Keratinocyte (primary cell): Measurements from ENCODE around the gene KLHDC8B. TPM values are rescaled to one million over a fixed set of nuclear protein-coding genes. Genes with fewer than 3 reads are reported as not detected.

Experiments
- DNase-seq: peaks from one replicate; pipeline ENCODE4 v3.0.0-alpha.2; 2011; ENCODE audit warnings: low read depth, missing footprints, low spot score
- FAIRE-seq: peaks from 2 replicates; lab custom pipeline; 2011; peaks lifted over from hg19 to GRCh38; lab: Jason Lieb, UNC
- H2AFZ ChIP-seq: 2 replicates; pipeline ENCODE4 v1.6.0; 2012; ENCODE audit warnings: low read length, control low read depth, inconsistent platforms; ENCODE audit not compliant: control insufficient read depth
- H3K27ac ChIP-seq: 2 replicates; pipeline ENCODE4 v1.5.1; 2011; ENCODE audit warnings: low read length; ENCODE audit not compliant: control insufficient read depth, insufficient read depth
- H3K27me3 ChIP-seq: 3 replicates; pipeline ENCODE4 v1.6.0; 2011; ENCODE audit warnings: low read length; ENCODE audit not compliant: control insufficient read depth, insufficient read depth; ENCODE audit errors: extremely low read depth
- H3K36me3 ChIP-seq, 2 experiments: 2 replicates in 1 of 2; 3 replicates in 1 of 2; pipeline ENCODE4 v1.5.1; 2011; ENCODE audit warnings: low read length in 2 of 2, mild to moderate bottlenecking in 1 of 2; ENCODE audit not compliant: control insufficient read depth in 2 of 2, insufficient read depth in 2 of 2; ENCODE audit errors: extremely low read depth in 1 of 2
- H3K4me1 ChIP-seq: 3 replicates; pipeline ENCODE4 v1.5.1; 2011; ENCODE audit warnings: low read length; ENCODE audit not compliant: control insufficient read depth, insufficient read depth; ENCODE audit errors: extremely low read depth
- H3K4me2 ChIP-seq: 3 replicates; pipeline ENCODE4 v1.6.0; 2011; ENCODE audit warnings: low read depth, low read length; ENCODE audit not compliant: control insufficient read depth, insufficient read depth; ENCODE audit errors: extremely low read depth
- H3K4me3 ChIP-seq, 3 experiments: fragments of 200-600 bp in 1 of 3; sonication (generic) in 1 of 3; 2 replicates in 2 of 3; 3 replicates in 1 of 3; pipeline ENCODE4 v1.5.1; 2011 to 2016; ENCODE audit warnings: low read length in 3 of 3, mild to moderate bottlenecking in 3 of 3, control low read depth in 2 of 3, inconsistent platforms in 1 of 3, low read depth in 1 of 3, mixed read lengths in 1 of 3, mixed run types in 1 of 3, moderate library complexity in 1 of 3; ENCODE audit not compliant: control insufficient read depth in 2 of 3, insufficient read depth in 2 of 3; ENCODE audit errors: extremely low read depth in 1 of 3
- H3K79me2 ChIP-seq: 2 replicates; pipeline ENCODE4 v1.6.0; 2012; ENCODE audit warnings: low read length; ENCODE audit not compliant: control insufficient read depth, insufficient read depth
- H3K9ac ChIP-seq: 3 replicates; pipeline ENCODE4 v1.6.0; 2011; ENCODE audit warnings: low read length; ENCODE audit not compliant: control insufficient read depth, insufficient read depth; ENCODE audit errors: extremely low read depth
- H3K9me1 ChIP-seq: 3 replicates; pipeline ENCODE4 v1.6.0; 2011; ENCODE audit warnings: low read length; ENCODE audit not compliant: control insufficient read depth, insufficient read depth; ENCODE audit errors: extremely low read depth
- H3K9me3 ChIP-seq: 2 replicates; pipeline ENCODE4 v1.5.1; 2012; ENCODE audit warnings: low read depth, low read length; ENCODE audit not compliant: control insufficient read depth
- H4K20me1 ChIP-seq: 3 replicates; pipeline ENCODE4 v1.6.0; 2011; ENCODE audit warnings: low read length; ENCODE audit not compliant: control insufficient read depth, insufficient read depth; ENCODE audit errors: extremely low read depth
- CTCF ChIP-seq, 3 experiments: IDR thresholded peaks in 1 of 3; conservative IDR thresholded peaks in 1 of 3; optimal IDR thresholded peaks in 1 of 3; 2 replicates in 2 of 3; 3 replicates in 1 of 3; pipeline versions ENCODE3 to v1.5.1; 2011; ENCODE audit warnings: low read length in 3 of 3, mild to moderate bottlenecking in 3 of 3, moderate library complexity in 2 of 3, control low read depth in 1 of 3, inconsistent platforms in 1 of 3; ENCODE audit not compliant: insufficient read depth in 2 of 3; ENCODE audit errors: extremely low read depth in 1 of 3
- EZH2 ChIP-seq: IDR thresholded peaks from one replicate; pipeline ENCODE4 v1.6.1; 2012; ENCODE audit warnings: inconsistent platforms, mild to moderate bottlenecking, low read length, moderate library complexity
- dilution Hi-C: fragments of 300-500 bp; cut with MboI; formaldehyde crosslinking; loops from one replicate; pipeline ENCODE4 v1.7.0; 2020; ENCODE audit warnings: low sequenced_read_pairs; ENCODE audit not compliant: extremely low pct_ligation_motif_present
- polyA plus RNA-seq, 5 experiments: library from polyadenylated mRNA; depleted of rRNA in 3 of 5; stranded (reverse) in 3 of 5; stranded (forward) in 1 of 5; unstranded in 1 of 5; fragments of >200 nt; gene quantifications; 1 replicate in 1 of 5; 2 replicates in 3 of 5; 3 replicates in 1 of 5; pipeline versions ENCODE4 v1.2.1 to v1.2.3, GENCODE V29; 2011 to 2012; ENCODE audit warnings: missing spikeins in 2 of 5, low read depth in 1 of 5, low replicate concordance in 1 of 5

KLHDC8B gene
- polyA plus RNA-seq, 1 donor (not counting 4 experiments of a cell fraction or from before 2014, with no cell fraction given), result 19.5 TPM

GRCh38 chr3:49174397-49174985 is 3.1 kb downstream of the KLHDC8B start:
- Histone ChIP-seq H3K4me2 (no peak overlapping the region), H3K4me1 (peaks cover 11% of the 10 kb centered on the region), H3K79me2 (no peaks in the 10 kb centered on the region), H3K9me1 (no peaks in the 10 kb centered on the region), H2AFZ (no peak overlapping the region), H3K4me3 (no peak overlapping the region), H3K27ac (no peak overlapping the region), H3K9me3 (no peaks in the 10 kb centered on the region), H3K9ac (no peak overlapping the region), H4K20me1 (no peaks in the 10 kb centered on the region), H3K36me3 (peaks cover 0 to 6% of the 10 kb centered on the region in 2 experiments), H3K27me3 (no peaks in the 10 kb centered on the region)
- no peak for DNase-seq
- dilution Hi-C loops, result no loop called here
- no peak for TF ChIP-seq CTCF (optimal IDR thresholded peaks at IDR 0.05 in 1 of 3, IDR thresholded peaks at IDR 0.05 in 1 of 3, conservative IDR thresholded peaks at IDR 0.05 in 1 of 3; ENCODE audit: extremely low read depth in 1 of 3, insufficient read depth in 2 of 3, low read length in 3 of 3)
- no peak for TF ChIP-seq EZH2
- FAIRE-seq, result no peak

- H3K36me3 ChIP-seq, result peaks cover 0 to 6% of the 10 kb centered on the region in 2 experiments
- TF ChIP-seq CTCF (optimal IDR thresholded peaks at IDR 0.05 in 1 of 3, IDR thresholded peaks at IDR 0.05 in 1 of 3, conservative IDR thresholded peaks at IDR 0.05 in 1 of 3; ENCODE audit: extremely low read depth in 1 of 3, insufficient read depth in 2 of 3, low read length in 3 of 3) (no peak), EZH2 (no peak)
Observed at GRCh38 chr3:49175530-49175929, 4.1 kb downstream of the KLHDC8B start.

More at GRCh38 chr3:49175530-49175929, 4.1 kb downstream of the KLHDC8B start:
- no peaks in the 10 kb centered on the region for H3K9me3 ChIP-seq
- H3K27me3 ChIP-seq, result no peaks in the 10 kb centered on the region
- FAIRE-seq (no peak), DNase-seq (no peak)
- no peak overlapping the region for H3K9ac ChIP-seq
- H3K27ac ChIP-seq, result no peak overlapping the region
- H3K9me1 ChIP-seq, result no peaks in the 10 kb centered on the region
- H4K20me1 ChIP-seq, result no peaks in the 10 kb centered on the region
- H3K4me1 ChIP-seq, result peaks cover 11% of the 10 kb centered on the region
- H2AFZ ChIP-seq, result no peak overlapping the region
- no peak overlapping the region for H3K4me3 ChIP-seq
- dilution Hi-C loops, result no loop called here
- H3K79me2 ChIP-seq, result no peaks in the 10 kb centered on the region
- H3K4me2 ChIP-seq, result no peak overlapping the region
